Naive thymus-derived CD4-positive, alpha-beta T cell (primary cell): ENCODE results near the gene SAP130. TPM values are rescaled to one million over a fixed set of nuclear protein-coding genes. Genes with fewer than 3 reads are reported as not detected.

Source experiments
- ATAC-seq: fragments of 150-1000 bp; cut with Tn5 transposase; 2 replicates; pipeline ENCODE4 v1.10.0; 2021; ENCODE audit warnings: mild to moderate bottlenecking, moderate library complexity
- CTCF ChIA-PET: fragments of 350-600 bp; sonication (Branson Sonifier 250); formaldehyde crosslinking; loops from one replicate; lab custom pipeline; 2021; ENCODE audit warnings: antibody characterized with exemption; lab: Charles Lee
- POLR2A ChIA-PET: fragments of 350-600 bp; sonication (Branson Sonifier 250); formaldehyde crosslinking; loops from one replicate; lab custom pipeline; 2021; ENCODE audit warnings: antibody characterized with exemption, inconsistent platforms; lab: Charles Lee
- DNase-seq, 9 donors: peaks; one replicate each; pipeline versions ENCODE4 v3.0.0 to v3.0.0-alpha.2; 2020 to 2022; ENCODE audit warnings: mixed read lengths in 1 of 9
- H3K27ac ChIP-seq: one replicate; pipeline ENCODE4 v1.7.0; 2013; ENCODE audit warnings: mild to moderate bottlenecking, low read depth, low read length, moderate library complexity
- H3K27me3 ChIP-seq, 2 donors: one replicate each; pipeline ENCODE4 v1.7.0; 2013; ENCODE audit warnings: low read length in 2 of 2, mild to moderate bottlenecking in 2 of 2, moderate library complexity in 2 of 2; ENCODE audit not compliant: control insufficient read depth in 2 of 2, insufficient read depth in 2 of 2
- H3K36me3 ChIP-seq, 3 experiments: 1 replicate in 2 of 3; 2 replicates in 1 of 3; pipeline ENCODE4 v1.7.0; 2013; ENCODE audit warnings: low read length in 3 of 3, mild to moderate bottlenecking in 3 of 3, moderate library complexity in 1 of 3; ENCODE audit not compliant: insufficient read depth in 3 of 3, control insufficient read depth in 2 of 3
- H3K4me1 ChIP-seq, 2 donors: one replicate each; pipeline ENCODE4 v1.7.0; 2013; ENCODE audit warnings: low read length in 2 of 2, mild to moderate bottlenecking in 2 of 2, moderate library complexity in 1 of 2; ENCODE audit not compliant: control insufficient read depth in 2 of 2, insufficient read depth in 2 of 2
- H3K4me3 ChIP-seq: 2 replicates; pipeline ENCODE4 v1.7.0; 2013; ENCODE audit warnings: mild to moderate bottlenecking, low read length
- H3K9me3 ChIP-seq, 3 experiments: 1 replicate in 2 of 3; 2 replicates in 1 of 3; pipeline ENCODE4 v1.7.0; 2013; ENCODE audit warnings: low read length in 3 of 3; ENCODE audit not compliant: control insufficient read depth in 2 of 3
- H3K27ac Mint-ChIP-seq, 9 donors: one replicate each; pipeline ENCODE4 v1.8.0; 2020 to 2022; ENCODE audit warnings: mixed read lengths in 9 of 9, mild to moderate bottlenecking in 8 of 9, moderate library complexity in 5 of 9, inconsistent platforms in 2 of 9
- H3K27me3 Mint-ChIP-seq, 5 donors: one replicate each; pipeline ENCODE4 v1.8.0; 2021 to 2022; ENCODE audit warnings: mixed read lengths in 5 of 5, mild to moderate bottlenecking in 1 of 5
- H3K36me3 Mint-ChIP-seq, 5 donors: one replicate each; pipeline ENCODE4 v1.8.0; 2020 to 2022; ENCODE audit warnings: mixed read lengths in 5 of 5, mild to moderate bottlenecking in 3 of 5, inconsistent platforms in 1 of 5
- H3K4me1 Mint-ChIP-seq, 7 donors: one replicate each; pipeline ENCODE4 v1.8.0; 2020 to 2022; ENCODE audit warnings: mixed read lengths in 7 of 7, mild to moderate bottlenecking in 3 of 7, inconsistent platforms in 1 of 7
- H3K4me3 Mint-ChIP-seq, 10 donors: one replicate each; pipeline ENCODE4 v1.8.0; 2020 to 2022; ENCODE audit warnings: mild to moderate bottlenecking in 10 of 10, mixed read lengths in 10 of 10, moderate library complexity in 6 of 10, inconsistent platforms in 2 of 10
- H3K9me3 Mint-ChIP-seq, 11 donors: one replicate each; pipeline ENCODE4 v1.8.0; 2020 to 2022; ENCODE audit warnings: mixed read lengths in 11 of 11, mild to moderate bottlenecking in 4 of 11, inconsistent platforms in 1 of 11, moderate library complexity in 1 of 11
- intact Hi-C, 2 donors: fragments of 100-400 bp; cut with micrococcal nuclease; formaldehyde crosslinking; loops; one replicate each; pipeline ENCODE4 v1.15.1; 2023
- polyA plus RNA-seq, 2 donors: library from polyadenylated mRNA; unstranded; fragments of 300-500 nt; fragmentation: Illumina TruSeq; gene quantifications; one replicate each; pipeline ENCODE4 v1.2.3, GENCODE V29; 2021
- total RNA-seq, 6 experiments: library from RNA in 5 of 6; stranded (reverse) in 5 of 6; gene quantifications; 1 replicate in 5 of 6; 2 replicates in 1 of 6; pipeline ENCODE4 v1.2.3 and lab custom pipeline; 2021 to 2026

Gene SAP130
- total and polyA plus RNA-seq, 7 experiments from 2014 or later: 6.7 to 38.0 (median 30.7) TPM

DNA sequence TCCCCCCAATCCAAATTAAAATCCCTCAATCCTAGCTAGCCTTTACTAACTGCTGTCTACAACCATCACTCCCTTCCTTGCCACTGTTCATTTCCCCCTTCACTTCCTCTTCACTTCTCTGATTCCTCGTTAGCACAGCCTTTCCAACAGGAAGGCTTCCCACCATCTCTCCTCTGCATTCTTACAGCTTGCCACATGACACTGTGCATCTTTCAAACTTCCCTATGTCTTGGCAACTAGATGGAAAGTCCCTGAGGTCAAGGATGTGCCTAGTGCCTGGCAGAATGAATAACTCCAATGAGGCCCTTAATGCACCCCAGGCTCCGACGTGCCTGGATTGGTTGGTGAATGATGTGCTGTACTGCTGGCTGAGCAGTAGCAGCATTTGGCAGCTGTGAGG lies 15.2 kb downstream of the SAP130 start:
- H3K4me3 Mint-ChIP-seq: no peak overlapping the region
- H3K36me3 Mint-ChIP-seq: peaks cover 31 to 68% (median 48%) of the 10 kb centered on the region in 5 donors
- intact Hi-C loops: no loop called here
- ChIA-PET CTCF (no interaction called here), POLR2A (no interaction called here)
- no peak overlapping the region for H3K27ac ChIP-seq
- no peaks in the 10 kb centered on the region for H3K9me3 Mint-ChIP-seq
- DNase-seq (no peak), ATAC-seq (no peak)
- no peaks in the 10 kb centered on the region for H3K4me1 ChIP-seq
- no peak overlapping the region for H3K27ac Mint-ChIP-seq
- H3K4me1 Mint-ChIP-seq: peaks cover 0 to 16% (median 0%) of the 10 kb centered on the region in 7 donors
- H3K27me3 ChIP-seq: no peaks in the 10 kb centered on the region
- no peaks in the 10 kb centered on the region for H3K27me3 Mint-ChIP-seq
- no peak overlapping the region for H3K4me3 ChIP-seq
- peaks cover 27 to 99% (median 30%) of the 10 kb centered on the region in 3 experiments for H3K36me3 ChIP-seq
- H3K9me3 ChIP-seq: no peaks in the 10 kb centered on the region

- intact Hi-C loops: no loop called here
- no peaks in the 10 kb centered on the region for H3K9me3 Mint-ChIP-seq
- ATAC-seq (no peak), DNase-seq (no peak)
- H3K36me3 Mint-ChIP-seq: peaks cover 37 to 67% (median 55%) of the 10 kb centered on the region in 5 donors
- H3K4me1 Mint-ChIP-seq: peaks cover 0 to 4% (median 0%) of the 10 kb centered on the region in 7 donors
- Histone ChIP-seq H3K27me3 (no peaks in the 10 kb centered on the region), H3K4me1 (no peaks in the 10 kb centered on the region), H3K9me3 (no peaks in the 10 kb centered on the region), H3K27ac (no peak overlapping the region), H3K4me3 (no peak overlapping the region), H3K36me3 (peaks cover 15 to 86% (median 30%) of the 10 kb centered on the region in 3 experiments)
- ChIA-PET POLR2A (interaction anchor here (0.6 kb wide), 1 partner anchor 1843 kb away, joined by 3 read pairs; no protein-coding TSS in a partner anchor), CTCF (interaction anchor here (0.7 kb wide), 1 partner anchor 15 kb away, joined by 3 read pairs; no protein-coding TSS in a partner anchor)
- no peak overlapping the region for H3K4me3 Mint-ChIP-seq
- peak overlapping the region in 2 of 9 donors; percentile 33 to 58 for H3K27ac Mint-ChIP-seq
- H3K27me3 Mint-ChIP-seq: no peaks in the 10 kb centered on the region
Observed at GRCh38 chr2:128008074-128008672, 19.7 kb downstream of the SAP130 start.

DNA sequence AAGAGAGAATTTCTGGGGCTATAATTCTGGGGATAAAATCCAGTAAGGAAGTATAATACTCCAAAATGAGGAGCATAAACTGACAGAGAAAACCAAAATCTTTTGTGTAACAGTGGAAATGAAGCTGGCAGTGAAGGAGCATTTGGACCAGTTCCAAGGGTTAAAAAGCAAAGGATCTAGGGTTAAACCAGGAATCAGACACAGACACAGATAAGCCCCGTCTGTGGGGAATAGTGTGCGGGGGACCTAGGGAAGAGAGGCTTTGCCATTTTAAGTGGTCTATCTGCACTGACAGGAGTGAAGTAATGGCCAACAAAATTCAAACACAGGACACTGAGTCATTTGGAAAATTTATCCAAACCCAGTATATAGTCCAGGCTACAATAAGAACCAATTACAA lies 23.4 kb downstream of the SAP130 start:
- H3K27me3 ChIP-seq: no peaks in the 10 kb centered on the region
- H3K4me1 ChIP-seq: no peaks in the 10 kb centered on the region
- H3K4me3 ChIP-seq: no peak overlapping the region
- ChIA-PET POLR2A (no interaction called here), CTCF (no interaction called here)
- H3K9me3 ChIP-seq: no peaks in the 10 kb centered on the region
- no peaks in the 10 kb centered on the region for H3K9me3 Mint-ChIP-seq
- H3K27me3 Mint-ChIP-seq: no peaks in the 10 kb centered on the region
- peak overlapping the region in 1 of 9 donors; percentile 11 for H3K27ac Mint-ChIP-seq
- H3K36me3 ChIP-seq: peaks cover 8 to 67% (median 17%) of the 10 kb centered on the region in 3 experiments
- no peak overlapping the region for H3K27ac ChIP-seq
- H3K4me3 Mint-ChIP-seq: no peak overlapping the region
- peaks cover 0 to 4% (median 0%) of the 10 kb centered on the region in 7 donors for H3K4me1 Mint-ChIP-seq
- ATAC-seq (no peak), DNase-seq (no peak)
- intact Hi-C loops: no loop called here
- H3K36me3 Mint-ChIP-seq: peaks cover 25 to 65% (median 49%) of the 10 kb centered on the region in 5 donors

DNA sequence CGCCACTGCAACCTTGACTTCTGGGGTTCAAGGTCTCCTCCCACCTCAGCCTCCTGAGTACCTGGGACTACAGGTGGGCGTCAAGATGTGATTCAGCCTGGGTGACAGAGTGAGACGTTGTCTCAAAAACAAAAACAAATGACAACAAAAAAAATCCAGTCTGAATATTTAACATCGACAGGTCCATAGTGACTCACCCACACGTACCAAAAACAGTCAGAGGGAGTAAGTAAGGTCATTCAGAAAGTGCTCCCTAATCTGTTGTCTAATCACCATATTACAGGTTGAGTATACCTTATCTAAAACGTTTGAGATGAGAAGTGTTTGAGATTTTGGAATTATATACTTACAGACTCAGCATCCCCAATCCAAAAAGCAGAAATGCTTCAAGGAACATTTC lies 24.4 kb downstream of the SAP130 start:
- H3K9me3 Mint-ChIP-seq: no peaks in the 10 kb centered on the region
- Histone ChIP-seq H3K27ac (no peak overlapping the region), H3K36me3 (peaks cover 16 to 67% (median 20%) of the 10 kb centered on the region in 3 experiments), H3K4me1 (no peaks in the 10 kb centered on the region), H3K4me3 (no peak overlapping the region), H3K9me3 (no peaks in the 10 kb centered on the region), H3K27me3 (no peaks in the 10 kb centered on the region)
- CTCF ChIA-PET: no interaction called here
- H3K27me3 Mint-ChIP-seq: no peaks in the 10 kb centered on the region
- H3K36me3 Mint-ChIP-seq: peaks cover 24 to 65% (median 52%) of the 10 kb centered on the region in 5 donors
- peaks cover 0 to 4% (median 0%) of the 10 kb centered on the region in 7 donors for H3K4me1 Mint-ChIP-seq
- ATAC-seq (no peak), DNase-seq (no peak)
- POLR2A ChIA-PET: no interaction called here
- no peak overlapping the region for H3K27ac Mint-ChIP-seq
- no peak overlapping the region for H3K4me3 Mint-ChIP-seq
- intact Hi-C loops: no loop called here

DNA sequence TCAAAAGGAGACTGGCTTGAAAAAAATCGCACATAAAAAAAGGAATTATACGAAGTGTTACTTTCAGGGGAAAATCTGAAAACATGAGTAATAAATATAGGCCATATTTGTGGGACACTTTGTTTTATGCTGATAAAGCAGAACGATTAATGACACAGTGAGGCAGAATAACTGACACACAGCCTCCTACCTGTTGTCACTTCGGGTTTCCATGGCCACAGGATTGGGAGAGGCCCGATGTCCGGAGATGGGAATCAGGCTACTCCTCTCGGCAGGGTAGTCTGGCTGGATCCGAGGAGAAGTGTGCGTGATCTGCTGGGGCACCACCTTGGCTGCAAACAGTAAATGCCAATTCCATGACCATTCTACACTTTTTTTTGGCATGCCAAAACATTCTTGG lies 31.7 kb downstream of the SAP130 start:
- H3K36me3 ChIP-seq: peaks cover 17 to 93% (median 20%) of the 10 kb centered on the region in 3 experiments
- no peaks in the 10 kb centered on the region for H3K4me1 Mint-ChIP-seq
- no peaks in the 10 kb centered on the region for H3K27me3 Mint-ChIP-seq
- H3K27me3 ChIP-seq: no peaks in the 10 kb centered on the region
- DNase-seq (no peak), ATAC-seq (no peak)
- no peaks in the 10 kb centered on the region for H3K9me3 Mint-ChIP-seq
- no peak overlapping the region for H3K27ac Mint-ChIP-seq
- intact Hi-C loops: no loop called here
- H3K27ac ChIP-seq: no peak overlapping the region
- no peaks in the 10 kb centered on the region for H3K9me3 ChIP-seq
- ChIA-PET CTCF (interaction anchor here (0.9 kb wide), 1 partner anchor 37 kb away, joined by 3 read pairs; no protein-coding TSS in a partner anchor), POLR2A (no interaction called here)
- peaks cover 10 to 63% (median 41%) of the 10 kb centered on the region in 5 donors for H3K36me3 Mint-ChIP-seq
- no peak overlapping the region for H3K4me3 Mint-ChIP-seq
- no peaks in the 10 kb centered on the region for H3K4me1 ChIP-seq
- no peak overlapping the region for H3K4me3 ChIP-seq

DNA sequence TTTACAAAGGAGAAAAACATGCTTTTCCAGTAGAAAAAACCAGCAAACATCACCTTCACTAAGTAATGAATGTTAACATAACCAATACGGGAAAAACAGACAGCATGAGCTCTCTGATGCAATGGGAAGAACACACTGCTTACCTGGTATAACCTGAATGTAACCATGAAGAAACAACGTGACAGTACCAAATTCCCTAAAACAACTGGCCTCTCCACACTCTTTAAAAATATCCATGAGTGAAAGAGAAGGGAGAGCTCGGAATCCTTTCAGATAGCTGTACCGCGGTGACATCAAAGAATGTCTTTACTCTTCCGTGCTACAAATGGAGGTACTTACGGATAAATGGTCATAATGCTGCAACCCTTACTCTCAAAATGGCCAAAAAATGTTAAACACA lies 32.1 kb downstream of the SAP130 start:
- Histone ChIP-seq H3K27ac (no peak overlapping the region), H3K9me3 (no peaks in the 10 kb centered on the region), H3K36me3 (peaks cover 17 to 90% (median 20%) of the 10 kb centered on the region in 3 experiments), H3K4me3 (no peak overlapping the region), H3K4me1 (no peaks in the 10 kb centered on the region), H3K27me3 (no peaks in the 10 kb centered on the region)
- no peaks in the 10 kb centered on the region for H3K4me1 Mint-ChIP-seq
- ATAC-seq: no peak
- no peak for DNase-seq
- intact Hi-C loops: no loop called here
- ChIA-PET CTCF (no interaction called here), POLR2A (interaction anchor here (0.6 kb wide), 2 partner anchors 24 to 505 kb away, joined by 3 read pairs; no protein-coding TSS in a partner anchor)
- H3K27ac Mint-ChIP-seq: peak overlapping the region in 1 of 9 donors; percentile 8
- H3K27me3 Mint-ChIP-seq: no peaks in the 10 kb centered on the region
- no peak overlapping the region for H3K4me3 Mint-ChIP-seq
- H3K36me3 Mint-ChIP-seq: peaks cover 10 to 63% (median 41%) of the 10 kb centered on the region in 5 donors
- H3K9me3 Mint-ChIP-seq: no peaks in the 10 kb centered on the region

DNA sequence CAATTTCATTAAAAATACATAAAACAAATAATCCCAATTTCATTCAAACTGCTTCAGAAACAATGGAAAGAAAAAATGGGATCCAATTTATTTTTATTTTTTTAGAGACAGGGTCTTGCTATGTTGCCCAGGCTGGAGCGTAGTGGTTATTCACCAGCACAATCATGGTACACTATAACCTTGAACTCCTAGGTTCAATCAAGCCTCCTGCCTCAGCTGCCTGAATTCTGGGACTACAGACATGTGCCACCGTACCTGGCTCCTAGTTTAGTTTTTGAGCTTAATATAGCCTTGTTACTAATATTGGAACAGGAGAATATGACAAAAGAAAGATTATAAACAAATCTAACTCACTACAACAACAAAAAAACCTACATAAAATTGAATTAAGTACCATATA lies 34.2 kb downstream of the SAP130 start:
- H3K4me3 Mint-ChIP-seq: no peak overlapping the region
- Histone ChIP-seq H3K4me3 (no peak overlapping the region), H3K36me3 (peaks cover 12 to 85% (median 15%) of the 10 kb centered on the region in 3 experiments), H3K27me3 (no peaks in the 10 kb centered on the region), H3K4me1 (no peaks in the 10 kb centered on the region), H3K9me3 (no peaks in the 10 kb centered on the region), H3K27ac (no peak overlapping the region)
- CTCF ChIA-PET: no interaction called here
- H3K36me3 Mint-ChIP-seq: peaks cover 5 to 55% (median 28%) of the 10 kb centered on the region in 5 donors
- no peak overlapping the region for H3K27ac Mint-ChIP-seq
- DNase-seq (no peak), ATAC-seq (no peak)
- intact Hi-C loops: no loop called here
- H3K9me3 Mint-ChIP-seq: no peaks in the 10 kb centered on the region
- POLR2A ChIA-PET: no interaction called here
- no peaks in the 10 kb centered on the region for H3K27me3 Mint-ChIP-seq
- no peaks in the 10 kb centered on the region for H3K4me1 Mint-ChIP-seq
